ENCODE results near the gene GSTM2. TPM values are rescaled to one million over a fixed set of nuclear protein-coding genes. Genes with fewer than 3 reads are reported as not detected.
"Not testable (repeated sequence)": the region's sequence is repeated elsewhere in the genome, so short reads cannot be mapped to it uniquely, and the experiment has no call there.

The GSTM2 gene
- polyA plus RNA-seq, 4 donors, result 172 to 269 (median 243) TPM

DNA sequence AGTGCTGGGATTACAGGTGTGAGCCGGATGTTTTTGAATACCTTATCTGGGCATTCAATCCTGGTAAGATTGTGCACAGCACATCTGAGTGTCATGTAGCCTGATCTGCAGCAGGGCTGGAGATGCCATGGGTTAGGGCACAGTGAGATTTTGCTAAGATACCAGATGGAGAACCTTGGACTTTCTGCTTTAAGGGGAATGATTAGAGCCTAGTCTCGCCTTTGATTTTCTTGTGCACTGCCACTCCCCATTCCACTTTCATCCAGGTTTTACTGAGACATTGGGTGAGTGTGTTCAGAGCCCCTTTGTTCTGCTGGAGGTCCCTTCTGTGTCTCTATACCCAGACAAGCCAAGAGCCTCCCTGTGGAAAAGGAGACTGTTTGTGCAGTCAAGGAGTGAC, 6.0 kb downstream of the GSTM2 start:
- DNase-seq (ENCODE audit: low read depth in 4 of 4, low spot score in 3 of 4), result not testable (repeated sequence)

DNA sequence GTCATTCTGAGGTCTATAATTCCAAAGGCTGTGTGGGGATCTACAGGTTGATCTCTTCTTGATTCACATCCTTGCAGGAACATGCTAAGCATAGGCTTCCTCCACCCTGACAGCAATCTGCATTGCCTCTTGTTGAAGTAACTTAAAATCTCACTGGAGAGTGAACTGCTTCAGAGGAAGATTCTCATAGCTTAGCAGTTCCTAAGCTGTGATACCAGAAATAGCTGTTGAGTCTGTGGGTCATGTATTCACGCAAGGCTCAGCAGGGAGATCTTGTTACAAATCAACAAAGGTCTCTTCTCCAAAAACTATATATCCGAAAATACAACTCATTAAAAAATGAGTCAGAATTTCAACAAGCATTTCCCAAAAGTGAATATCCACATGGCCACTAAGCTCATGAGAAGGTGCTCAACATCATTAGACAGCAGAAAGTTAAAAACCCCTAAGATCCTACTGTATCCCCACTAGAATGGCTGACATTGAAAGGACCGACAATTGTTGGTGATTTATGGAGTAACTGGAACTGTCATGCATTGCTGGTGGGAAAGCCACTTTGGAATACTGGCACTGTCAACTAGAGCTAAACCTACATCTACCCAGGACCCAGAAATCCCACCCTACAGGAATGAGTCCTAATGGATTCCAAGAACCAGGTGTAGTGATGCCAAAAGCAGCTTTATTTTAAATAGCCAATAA, 9.0 kb downstream of the GSTM2 start:
- not testable (repeated sequence) for DNase-seq (ENCODE audit: low read depth in 4 of 4, low spot score in 3 of 4)

DNA sequence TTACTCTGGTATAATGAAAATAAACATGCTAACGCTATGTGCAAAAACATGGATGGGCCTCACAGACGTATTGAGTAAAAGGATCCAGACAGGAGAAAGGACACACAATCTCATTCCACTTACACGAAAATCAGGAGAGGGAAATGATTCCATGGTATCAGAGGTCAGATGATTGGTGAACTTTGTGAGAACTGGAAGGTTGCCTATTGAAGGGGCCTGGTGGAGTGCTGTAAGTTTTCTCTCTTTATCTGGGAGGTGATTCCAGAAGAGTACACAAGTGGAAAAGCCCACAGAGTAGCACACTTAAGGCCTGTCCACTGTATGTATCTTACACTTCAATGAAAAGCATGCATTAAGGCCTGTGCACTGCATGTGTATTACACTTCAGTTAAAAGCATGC, 9.6 kb downstream of the GSTM2 start:
- no peak for DNase-seq (ENCODE audit: low read depth in 4 of 4, low spot score in 3 of 4)

DNA sequence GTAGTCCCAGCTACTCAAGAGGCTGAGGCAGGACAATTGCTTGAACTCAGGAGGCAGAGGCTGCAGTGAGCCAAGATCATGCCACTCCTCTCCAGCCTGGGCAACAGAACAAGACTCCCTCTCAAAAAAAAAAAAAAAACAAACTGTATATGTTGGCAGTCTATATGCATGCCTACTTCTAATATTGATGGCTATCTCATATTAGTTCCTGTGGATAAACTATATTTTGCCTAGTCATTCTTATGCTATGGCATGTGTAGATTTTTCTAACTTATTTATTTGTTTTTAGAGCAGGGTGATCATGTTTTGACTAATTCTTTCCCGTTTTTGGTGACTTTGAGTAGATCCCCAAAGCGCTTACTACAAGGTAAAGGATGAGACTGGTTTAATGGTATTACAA, 10.8 kb downstream of the GSTM2 start:
- not testable (repeated sequence) for DNase-seq (ENCODE audit: low read depth in 4 of 4, low spot score in 3 of 4)

DNA sequence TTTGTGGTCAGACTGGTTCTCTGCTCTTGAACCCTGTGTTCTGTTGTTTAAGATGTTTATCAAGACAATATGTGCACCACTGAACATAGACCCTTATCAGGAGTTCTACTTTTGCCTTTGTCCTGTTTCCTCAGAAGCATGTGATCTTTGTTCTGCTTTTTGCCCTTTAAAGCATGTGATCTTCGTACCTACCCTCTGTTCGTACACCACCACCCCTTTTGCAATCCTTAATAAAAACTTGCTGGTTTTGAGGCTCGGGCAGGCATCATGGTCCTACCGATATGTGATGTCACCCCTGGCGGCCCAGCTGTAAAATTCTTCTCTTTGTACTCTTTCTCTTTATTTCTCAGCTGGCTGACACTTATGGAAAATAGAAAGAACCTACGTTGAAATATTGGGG, 16.9 kb downstream of the GSTM2 start:
- DNase-seq (ENCODE audit: low read depth in 4 of 4, low spot score in 3 of 4), result not testable (repeated sequence)

DNA sequence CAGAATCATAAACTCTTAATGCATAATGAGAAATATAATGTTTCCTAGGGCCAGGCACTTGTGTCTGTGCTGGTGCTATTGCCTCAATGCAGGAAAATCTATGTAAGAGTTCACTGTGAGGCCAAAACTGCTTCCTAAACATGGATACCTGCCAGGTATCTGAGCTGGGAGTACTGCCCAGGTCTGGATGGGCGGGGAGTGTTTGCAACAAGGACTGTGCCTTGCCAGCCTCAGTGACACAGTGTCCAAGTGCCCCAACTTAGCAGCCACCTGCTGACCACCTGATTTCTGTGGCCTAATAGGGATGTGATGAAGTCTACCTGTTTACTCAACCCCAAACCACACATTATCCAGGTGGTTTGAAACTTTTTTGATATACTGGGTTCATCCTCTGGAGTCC, 17.5 kb downstream of the GSTM2 start:
- DNase-seq (ENCODE audit: low read depth in 4 of 4, low spot score in 3 of 4), result not testable (repeated sequence)

DNA sequence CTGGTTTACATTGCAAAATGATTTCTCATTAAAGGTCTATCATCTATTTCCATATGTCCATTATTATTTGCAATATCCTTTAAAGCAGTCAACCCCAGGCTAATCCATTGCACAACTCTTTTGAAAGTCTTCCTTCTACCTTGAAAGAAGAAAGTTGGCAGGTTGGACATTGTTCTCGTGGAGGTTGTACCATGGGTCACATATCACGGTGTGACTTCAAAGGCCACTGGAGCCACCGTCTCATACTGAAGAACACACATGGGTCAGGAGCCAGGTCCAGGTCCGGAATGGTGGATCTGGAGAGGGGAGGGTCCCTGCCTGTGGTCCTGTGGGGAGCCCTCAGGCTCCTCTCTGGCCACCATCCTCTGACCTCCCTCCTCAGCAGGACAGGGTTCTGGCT, 18.0 kb downstream of the GSTM2 start:
- DNase-seq (ENCODE audit: low read depth in 4 of 4, low spot score in 3 of 4), result not testable (repeated sequence)

DNA sequence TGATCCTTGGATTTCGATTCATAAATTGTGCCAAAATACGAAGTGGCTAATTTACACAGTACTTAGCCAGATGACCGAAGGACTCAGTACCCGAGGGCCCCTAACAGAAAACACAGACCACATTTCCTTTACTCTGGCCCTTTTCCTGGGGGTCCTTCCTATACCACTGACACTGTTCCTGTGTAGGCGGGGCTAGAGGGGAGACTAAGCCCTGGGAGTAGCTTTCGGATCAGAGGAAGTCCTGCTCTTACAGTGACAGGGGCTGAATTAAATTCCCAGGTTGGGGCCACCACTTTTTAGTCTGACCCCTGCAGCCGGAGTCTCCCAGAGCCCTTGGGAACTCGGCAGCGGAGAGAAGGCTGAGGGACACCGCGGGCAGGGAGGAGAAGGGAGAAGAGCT, 19.3 kb downstream of the GSTM2 start:
- DNase-seq (ENCODE audit: low read depth in 4 of 4, low spot score in 3 of 4), result not testable (repeated sequence)

DNA sequence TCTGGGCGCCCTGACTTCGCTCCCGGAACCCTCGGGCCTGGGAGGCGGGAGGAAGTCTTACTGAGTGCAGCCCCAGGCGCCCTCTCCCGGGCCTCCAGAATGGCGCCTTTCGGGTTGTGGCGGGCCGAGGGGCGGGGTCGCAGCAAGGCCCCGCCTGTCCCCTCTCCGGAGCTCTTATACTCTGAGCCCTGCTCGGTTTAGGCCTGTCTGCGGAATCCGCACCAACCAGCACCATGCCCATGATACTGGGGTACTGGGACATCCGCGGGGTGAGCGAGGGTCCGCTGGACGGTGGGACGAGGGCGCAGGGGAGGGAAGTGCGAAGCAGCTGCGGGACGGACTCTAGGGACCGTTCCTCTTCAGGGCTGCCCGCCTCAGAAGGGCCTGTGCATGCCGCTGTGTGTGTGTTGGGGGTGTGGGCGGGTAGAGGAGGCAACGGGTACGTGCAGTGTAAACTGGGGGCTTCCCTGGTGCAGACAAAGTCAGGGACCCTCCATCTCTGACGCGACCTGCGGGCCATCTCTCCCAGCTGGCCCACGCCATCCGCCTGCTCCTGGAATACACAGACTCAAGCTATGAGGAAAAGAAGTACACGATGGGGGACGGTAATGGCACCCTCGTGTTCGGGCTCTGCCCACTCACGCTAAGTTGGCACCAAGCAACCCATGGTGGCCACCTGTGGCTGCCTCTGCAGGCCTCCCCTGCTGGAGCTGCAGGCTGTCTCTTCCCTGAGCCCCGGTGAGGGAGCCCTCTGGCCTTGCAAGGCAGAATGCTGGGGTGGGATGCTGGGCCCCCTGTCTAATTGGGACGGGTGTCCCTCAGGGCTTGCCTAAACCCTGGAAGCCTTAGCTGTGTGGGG, 20.0 kb downstream of the GSTM2 start, which contains the start of gene GSTM1:
TSS of gene GSTM1 (plus strand) at position 177 of the 859 bp plus-strand sequence. CDS start at position 234, 57 bp downstream.
- no peak for DNase-seq (ENCODE audit: low read depth in 4 of 4, low spot score in 3 of 4)

DNA sequence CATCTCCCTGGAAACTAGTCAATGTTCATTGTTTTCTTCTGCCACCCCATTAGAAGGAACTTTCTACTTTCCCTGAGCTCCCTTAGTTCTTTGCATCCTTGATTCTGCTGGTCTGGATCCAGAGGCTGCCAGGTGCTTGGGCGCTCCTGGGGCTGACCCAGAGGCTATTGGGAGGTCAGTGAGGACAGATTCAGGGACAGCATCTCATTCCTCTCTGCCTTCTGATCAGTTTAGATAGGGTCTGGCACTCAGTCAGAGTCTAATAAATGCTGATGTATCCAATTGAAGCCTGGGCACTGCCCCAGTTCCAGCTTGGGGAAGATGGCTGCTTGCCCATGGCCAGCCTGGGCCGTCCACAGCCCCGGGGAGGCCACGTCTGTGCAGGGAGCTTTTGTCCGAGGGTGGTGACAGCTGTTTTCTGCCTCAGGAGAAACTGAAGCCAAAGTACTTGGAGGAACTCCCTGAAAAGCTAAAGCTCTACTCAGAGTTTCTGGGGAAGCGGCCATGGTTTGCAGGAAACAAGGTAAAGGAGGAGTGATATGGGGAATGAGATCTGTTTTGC, 22.1 kb downstream of the GSTM2 start:
- DNase-seq (ENCODE audit: low read depth in 4 of 4, low spot score in 3 of 4), result no peak

DNA sequence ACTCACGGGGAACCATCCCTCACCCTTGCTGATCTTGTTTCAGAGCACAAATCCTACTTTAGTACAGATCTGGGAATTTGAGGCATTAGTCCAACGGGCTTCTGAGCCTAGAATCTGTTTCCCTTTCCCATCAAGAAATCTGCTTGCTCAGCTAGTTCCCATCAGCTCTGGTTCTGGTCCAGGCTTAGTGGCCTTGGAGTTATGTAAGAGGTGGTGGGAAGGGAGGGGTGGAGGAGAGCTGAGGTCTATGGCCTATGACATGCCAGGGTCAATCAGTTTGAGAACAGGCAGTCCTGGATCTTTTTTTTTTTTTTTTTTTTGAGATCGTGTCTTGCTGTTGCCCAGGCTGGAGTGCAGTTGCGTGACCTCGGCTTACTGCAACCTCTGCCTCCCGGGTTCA, 23.9 kb downstream of the GSTM2 start:
- DNase-seq (ENCODE audit: low read depth in 4 of 4, low spot score in 3 of 4), result no peak

DNA sequence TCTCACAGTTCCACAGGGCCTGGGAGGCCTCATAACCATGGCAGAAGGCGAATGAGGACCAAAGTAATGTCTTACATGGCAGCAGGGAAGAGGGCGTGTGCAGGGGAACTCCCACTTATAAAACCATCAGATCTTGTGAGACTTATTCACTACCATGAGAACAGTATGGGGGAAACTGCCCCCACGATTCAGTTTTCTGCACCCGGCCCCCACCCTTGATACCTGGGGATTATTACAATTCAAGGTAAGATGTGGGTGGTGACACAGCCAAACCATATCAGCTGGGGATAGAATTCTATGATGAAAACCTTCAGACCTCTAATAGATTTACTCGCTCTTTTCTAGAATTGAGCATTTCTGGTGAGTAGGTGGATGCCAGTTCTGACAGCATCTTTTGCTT, 26.5 kb downstream of the GSTM2 start:
- DNase-seq (ENCODE audit: low read depth in 4 of 4, low spot score in 3 of 4), result not testable (repeated sequence)

DNA sequence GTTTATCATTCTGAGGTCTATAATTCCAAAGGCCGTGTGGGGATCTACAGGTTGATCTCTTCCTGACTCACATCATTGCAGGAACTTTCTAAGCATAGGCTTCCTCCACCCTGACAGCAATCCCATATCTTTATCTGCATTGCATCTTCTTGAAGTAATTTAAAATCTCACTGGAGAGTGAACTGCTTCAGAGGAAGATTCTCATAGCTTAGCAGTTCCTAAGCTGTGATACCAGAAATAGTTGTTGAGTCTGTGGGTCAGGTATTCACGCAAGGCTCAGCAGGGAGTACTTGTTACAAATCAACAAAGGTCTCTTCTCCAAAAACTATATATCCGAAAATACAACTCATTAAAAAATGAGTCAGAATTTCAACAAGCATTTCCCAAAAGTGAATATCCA, 27.3 kb downstream of the GSTM2 start:
- DNase-seq (ENCODE audit: low read depth in 4 of 4, low spot score in 3 of 4), result not testable (repeated sequence)

DNA sequence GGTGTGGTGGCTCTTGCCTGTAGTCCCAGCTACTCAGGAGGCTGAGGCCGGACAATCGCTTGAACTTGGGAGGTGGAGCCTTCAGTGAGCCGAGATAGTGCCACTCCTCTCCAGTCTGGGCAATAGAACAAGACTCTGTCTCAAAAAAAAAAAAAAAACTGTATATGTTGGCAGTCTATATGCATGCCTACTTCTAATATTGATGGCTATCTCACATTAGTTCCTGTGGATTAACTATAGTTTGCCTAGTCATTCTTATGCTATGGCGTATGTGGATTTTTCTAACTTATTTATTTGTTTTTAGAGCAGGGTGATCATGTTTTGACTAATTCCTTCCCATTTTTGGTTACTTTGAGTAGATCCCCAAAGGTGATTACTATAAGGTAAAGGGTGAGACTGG, 29.2 kb downstream of the GSTM2 start:
- DNase-seq (ENCODE audit: low read depth in 4 of 4, low spot score in 3 of 4), result no peak

DNA sequence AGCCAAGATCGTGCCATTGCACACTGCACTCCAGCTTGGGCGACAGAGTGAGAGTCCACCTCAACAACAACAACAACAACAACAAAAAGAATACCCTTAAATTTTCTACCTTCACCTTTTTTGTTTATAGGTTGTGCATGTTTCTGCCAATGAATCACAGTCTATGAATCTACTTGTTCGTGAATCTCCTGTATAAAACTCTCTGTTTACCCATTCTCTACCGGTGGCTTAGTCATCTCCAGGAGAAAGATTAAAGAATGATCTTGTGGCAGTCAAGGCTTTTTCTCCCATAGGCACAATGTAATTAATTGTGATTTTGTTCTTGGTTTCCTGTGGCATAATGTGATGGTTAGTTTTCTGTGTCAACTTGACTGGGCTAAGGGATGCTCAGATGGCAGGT, 30.0 kb downstream of the GSTM2 start:
- DNase-seq (ENCODE audit: low read depth in 4 of 4, low spot score in 3 of 4), result not testable (repeated sequence)

DNA sequence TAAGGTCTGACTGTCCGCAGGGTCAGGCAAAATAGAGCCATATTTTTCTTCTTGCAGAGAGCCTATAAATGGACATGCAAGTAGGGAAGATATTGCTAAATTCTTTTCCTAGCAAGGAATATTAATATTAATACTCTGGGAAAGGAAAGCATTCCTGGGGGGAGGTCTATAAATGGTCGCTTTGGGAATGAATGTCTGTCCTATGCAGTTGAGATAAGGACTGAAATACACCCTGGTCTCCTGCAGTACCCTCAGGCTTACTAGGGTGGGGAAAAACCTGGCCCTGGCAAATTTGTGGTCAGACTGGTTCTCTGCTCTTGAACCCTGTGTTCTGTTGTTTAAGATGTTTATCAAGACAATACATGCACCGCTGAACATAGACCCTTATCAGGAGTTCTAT, 35.1 kb downstream of the GSTM2 start:
- DNase-seq (ENCODE audit: low read depth in 4 of 4, low spot score in 3 of 4), result not testable (repeated sequence)

DNA sequence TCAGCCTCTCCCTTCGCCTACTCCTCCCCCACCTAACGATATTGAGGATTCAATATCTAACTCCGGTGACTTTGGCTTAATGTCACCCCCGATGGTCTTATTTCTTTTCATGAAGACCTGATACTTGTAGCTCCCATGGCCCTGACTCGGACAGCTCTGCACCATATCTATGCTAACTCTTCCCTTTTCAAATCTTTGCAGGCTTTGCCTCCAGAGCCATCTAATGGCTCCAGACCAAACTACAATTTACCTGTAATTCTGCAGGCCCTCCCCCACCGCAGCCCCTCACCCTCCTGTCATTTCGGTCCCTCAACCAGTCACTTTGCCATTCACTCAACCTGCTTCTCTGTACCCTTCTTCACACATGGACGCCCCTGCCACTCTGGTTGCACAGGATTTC, 36.3 kb downstream of the GSTM2 start:
- no peak for DNase-seq (ENCODE audit: low read depth in 4 of 4, low spot score in 3 of 4)

DNA sequence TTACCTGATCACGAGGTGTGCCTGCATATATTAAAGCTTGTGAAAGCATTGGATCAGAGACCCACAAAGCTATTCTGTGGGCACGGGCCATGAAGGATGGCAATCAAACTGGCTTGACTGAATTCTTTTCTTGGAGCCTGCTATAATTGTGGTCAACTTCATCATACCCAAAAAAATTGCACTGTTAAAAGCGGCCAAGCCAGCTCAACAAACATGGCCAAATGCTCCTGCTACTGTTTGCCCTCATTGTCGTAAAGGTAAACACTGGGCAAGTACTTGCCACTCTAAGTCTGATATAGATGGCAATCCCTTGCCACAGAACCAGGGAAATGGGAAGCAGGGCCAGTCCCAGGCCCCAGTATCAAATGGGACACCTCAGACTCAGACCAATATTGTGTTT, 37.6 kb downstream of the GSTM2 start:
- no peak for DNase-seq (ENCODE audit: low read depth in 4 of 4, low spot score in 3 of 4)

DNA sequence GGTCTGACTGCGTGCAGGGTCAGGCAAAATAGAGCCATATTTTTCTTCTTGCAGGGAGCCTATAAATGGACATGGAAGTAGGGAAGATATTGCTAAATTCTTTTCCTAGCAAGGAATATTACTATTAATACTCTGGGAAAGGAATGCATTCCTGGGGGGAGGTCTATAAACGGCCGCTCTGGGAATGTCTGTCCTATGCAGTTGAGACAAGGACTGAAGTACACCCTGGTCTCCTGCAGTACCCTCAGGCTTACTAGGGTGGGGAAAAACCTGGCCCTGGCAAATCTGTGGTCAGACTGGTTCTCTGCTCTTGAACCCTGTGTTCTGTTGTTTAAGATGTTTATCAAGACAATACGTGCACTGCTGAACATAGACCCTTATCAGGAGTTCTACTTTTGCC, 41.1 kb downstream of the GSTM2 start:
- not testable (repeated sequence) for DNase-seq (ENCODE audit: low read depth in 4 of 4, low spot score in 3 of 4)

DNA sequence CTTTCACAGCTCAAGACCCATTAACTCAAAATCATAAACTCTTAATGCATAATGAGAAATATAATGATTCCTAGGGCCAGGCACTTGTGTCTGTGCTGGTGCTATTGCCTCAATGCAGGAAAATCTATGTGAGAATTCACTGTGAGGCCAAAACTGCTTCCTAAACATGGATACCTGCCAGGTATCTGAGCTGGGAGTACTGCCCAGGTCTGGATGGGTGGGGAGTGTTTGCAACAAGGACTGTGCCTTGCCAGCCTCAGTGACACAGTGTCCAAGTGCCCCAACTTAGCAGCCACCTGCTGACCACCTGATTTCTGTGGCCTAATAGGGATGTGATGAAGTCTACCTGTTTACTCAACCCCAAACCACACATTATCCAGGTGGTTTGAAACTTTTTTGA, 42.0 kb downstream of the GSTM2 start:
- not testable (repeated sequence) for DNase-seq (ENCODE audit: low read depth in 4 of 4, low spot score in 3 of 4)

DNA sequence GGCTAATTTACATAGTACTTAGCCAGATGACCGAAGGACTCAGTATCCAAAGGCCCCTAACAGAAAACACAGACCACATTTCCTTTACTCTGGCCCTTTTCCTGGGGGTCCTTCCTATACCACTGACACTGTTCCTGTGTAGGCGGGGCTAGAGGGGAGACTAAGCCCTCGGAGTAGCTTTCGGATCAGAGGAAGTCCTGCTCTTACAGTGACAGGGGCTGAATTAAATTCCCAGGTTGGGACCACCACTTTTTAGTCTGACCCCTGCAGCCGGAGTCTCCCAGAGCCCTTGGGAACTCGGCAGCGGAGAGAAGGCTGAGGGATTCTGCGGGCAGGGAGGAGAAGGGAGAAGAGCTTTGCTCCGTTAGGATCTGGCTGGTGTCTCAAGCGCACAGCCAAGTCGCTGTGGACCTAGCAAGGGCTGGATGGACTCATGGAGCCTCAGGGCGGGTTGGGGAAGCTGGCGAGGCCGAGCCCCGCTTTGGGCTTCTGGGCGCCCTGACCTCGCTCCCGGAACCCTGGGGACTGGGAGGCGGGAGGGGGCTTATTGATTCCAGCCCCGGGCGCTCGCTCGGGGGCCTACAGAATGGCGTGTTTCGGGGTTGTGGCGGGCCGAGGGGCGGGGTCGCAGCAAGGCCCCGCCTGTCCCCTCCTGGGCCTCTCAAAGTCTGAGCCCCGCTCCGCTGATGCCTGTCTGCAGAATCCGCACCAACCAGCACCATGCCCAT, 43.9 kb downstream of the GSTM2 start, which contains the start of gene GSTM5:
TSS of gene GSTM5 (plus strand) at position 659 of the 728 bp plus-strand sequence. CDS start at position 721, 62 bp downstream.
- DNase-seq (ENCODE audit: low read depth in 4 of 4, low spot score in 3 of 4), result not testable (repeated sequence)
